ENCODE results near the gene RTN3.

GRCh38 chr11:63795066-63795465, 113.8 kb downstream of the RTN3 start:
- TF ChIP-seq CTCF (IDR thresholded peaks at IDR 0.05) (no peak), POLR2AphosphoS5 (IDR thresholded peaks at IDR 0.05; ENCODE audit: low read depth, low read length) (no peak), REST (IDR thresholded peaks at IDR 0.05; ENCODE audit: insufficient read depth in 1 of 2, low read depth in 2 of 2, low read length in 1 of 2) (no peak), TCF7L2 (IDR thresholded peaks at IDR 0.05; ENCODE audit: low read depth, low read length) (no peak)

Measured in Panc1 (cell line).